Ectodermal cell (in vitro differentiated cells): ENCODE measurements around the gene DNM3.

Experiments
- H3K27ac ChIP-seq: 2 replicates; pipeline ENCODE4 v1.7.0; 2013; ENCODE audit warnings: mild to moderate bottlenecking, low read depth, low read length; ENCODE audit not compliant: insufficient read depth, poor library complexity, severe bottlenecking
- H3K27me3 ChIP-seq: 2 replicates; pipeline ENCODE4 v1.7.0; 2013; ENCODE audit warnings: mild to moderate bottlenecking, low read length; ENCODE audit not compliant: insufficient read depth, control insufficient read depth, poor library complexity, severe bottlenecking
- H3K36me3 ChIP-seq: one replicate; pipeline ENCODE4 v1.7.0; 2013; ENCODE audit warnings: low read length; ENCODE audit not compliant: control insufficient read depth, insufficient read depth
- H3K4me1 ChIP-seq: one replicate; pipeline ENCODE4 v1.7.0; 2013; ENCODE audit warnings: low read length; ENCODE audit not compliant: control insufficient read depth, insufficient read depth
- H3K4me3 ChIP-seq: 2 replicates; pipeline ENCODE4 v1.7.0; 2013; ENCODE audit warnings: low read depth, low read length, control low read depth; ENCODE audit not compliant: insufficient read depth
- H3K9me3 ChIP-seq: 2 replicates; pipeline ENCODE4 v1.7.0; 2013; ENCODE audit warnings: mild to moderate bottlenecking, low read length, moderate library complexity; ENCODE audit not compliant: control insufficient read depth
- WGBS, 2 experiments: methylation state at CpG; one replicate each; pipeline ENCODE4 v1.1.7; 2013; ENCODE audit warnings: missing lambda C conversion rate in 2 of 2; 5-methylcytosine and 5-hydroxymethylcytosine counted together

DNM3 gene

DNA sequence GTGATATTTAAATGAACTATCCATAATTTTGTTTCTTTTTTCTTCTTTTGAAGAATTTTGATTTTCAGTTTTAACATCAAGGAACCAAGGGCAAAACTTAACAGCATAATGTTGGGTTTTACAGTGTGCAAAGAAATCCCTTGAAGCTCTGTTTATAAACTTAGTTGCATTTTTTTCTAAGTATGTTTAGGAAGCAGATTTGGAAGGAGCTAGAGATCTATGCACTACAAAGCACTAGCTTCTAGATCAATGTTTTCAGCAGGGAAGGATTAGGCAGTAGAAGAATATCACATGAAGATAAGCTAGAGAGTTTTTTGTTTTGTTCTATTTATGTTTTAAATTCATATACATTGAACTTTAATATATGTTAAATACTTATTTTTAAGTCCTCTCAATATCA, 328.5 kb downstream of the DNM3 start:
- Histone ChIP-seq H3K9me3 (no peaks in the 10 kb centered on the region), H3K36me3 (no peaks in the 10 kb centered on the region), H3K27me3 (no peaks in the 10 kb centered on the region), H3K4me3 (no peak overlapping the region), H3K4me1 (no peaks in the 10 kb centered on the region), H3K27ac (no peak overlapping the region)

- H3K4me3 ChIP-seq = no peak overlapping the region
- 94 to 97% methylated on average over 5 of the region's 5 CpGs for WGBS, 2 experiments
- H3K4me1 ChIP-seq = no peaks in the 10 kb centered on the region
- H3K9me3 ChIP-seq = no peaks in the 10 kb centered on the region
- no peak overlapping the region for H3K27ac ChIP-seq
- H3K36me3 ChIP-seq = no peaks in the 10 kb centered on the region
- no peaks in the 10 kb centered on the region for H3K27me3 ChIP-seq
Measured at GRCh38 chr1:172172352-172172831, 331.1 kb downstream of the DNM3 start.

DNA sequence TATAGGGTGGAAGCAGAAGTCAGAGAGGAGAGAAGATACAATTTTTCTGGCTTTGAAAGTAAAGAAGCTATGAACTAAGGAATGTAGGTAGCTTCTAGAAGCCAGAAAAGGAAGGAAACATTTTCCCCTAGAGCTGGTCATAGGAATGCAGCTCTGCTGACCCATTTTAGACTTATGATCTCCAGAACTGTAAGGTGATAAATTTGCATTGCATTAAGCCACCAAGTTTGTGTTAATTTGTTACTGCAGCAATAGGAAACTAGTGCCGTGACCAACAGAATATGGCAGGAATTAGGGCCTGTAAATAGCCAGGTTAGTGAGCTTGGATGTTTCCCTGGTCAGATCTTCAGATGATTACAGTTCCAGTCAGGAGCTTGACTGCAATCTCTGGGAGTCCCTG, 334.9 kb downstream of the DNM3 start:
- H3K4me1 ChIP-seq = no peaks in the 10 kb centered on the region
- H3K4me3 ChIP-seq = no peak overlapping the region
- H3K27me3 ChIP-seq = no peaks in the 10 kb centered on the region
- 91 to 95% methylated on average over 1 of the region's 1 CpG for WGBS, 2 experiments
- H3K9me3 ChIP-seq = no peaks in the 10 kb centered on the region
- H3K36me3 ChIP-seq = no peaks in the 10 kb centered on the region
- no peak overlapping the region for H3K27ac ChIP-seq

GRCh38 chr1:172177849-172178248, 336.6 kb downstream of the DNM3 start:
- H3K27me3 ChIP-seq = no peaks in the 10 kb centered on the region
- no peaks in the 10 kb centered on the region for H3K4me1 ChIP-seq
- no peaks in the 10 kb centered on the region for H3K36me3 ChIP-seq
- H3K9me3 ChIP-seq = no peaks in the 10 kb centered on the region
- WGBS, 2 experiments = 100% methylated on average over 1 to 2 of the region's 2 CpGs
- no peak overlapping the region for H3K27ac ChIP-seq
- H3K4me3 ChIP-seq = no peak overlapping the region

DNA sequence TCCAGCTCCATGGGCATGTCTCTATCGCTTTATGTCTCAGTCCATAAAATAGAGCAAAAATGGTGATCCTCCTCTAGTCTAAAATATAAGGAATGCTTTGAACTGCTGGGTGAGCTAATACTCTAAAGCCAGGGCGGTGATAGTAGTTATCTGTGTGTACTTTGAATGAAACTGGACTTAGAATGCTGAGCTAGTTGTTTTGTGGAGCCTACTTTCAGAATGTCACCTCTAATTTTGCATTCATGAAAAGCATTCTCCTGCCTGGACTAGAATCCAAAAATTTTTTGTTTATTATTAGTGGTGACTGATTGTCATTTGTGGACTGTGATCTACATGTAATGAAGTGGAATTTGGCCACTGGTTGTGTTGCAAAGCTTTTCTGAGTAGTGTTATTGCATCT, 337.6 kb downstream of the DNM3 start:
- H3K27ac ChIP-seq = no peak overlapping the region
- no peaks in the 10 kb centered on the region for H3K36me3 ChIP-seq
- H3K27me3 ChIP-seq = no peaks in the 10 kb centered on the region
- H3K9me3 ChIP-seq = no peaks in the 10 kb centered on the region
- no peaks in the 10 kb centered on the region for H3K4me1 ChIP-seq
- WGBS, 2 experiments = 89% methylated on average over 2 of the region's 2 CpGs
- H3K4me3 ChIP-seq = no peak overlapping the region

DNA sequence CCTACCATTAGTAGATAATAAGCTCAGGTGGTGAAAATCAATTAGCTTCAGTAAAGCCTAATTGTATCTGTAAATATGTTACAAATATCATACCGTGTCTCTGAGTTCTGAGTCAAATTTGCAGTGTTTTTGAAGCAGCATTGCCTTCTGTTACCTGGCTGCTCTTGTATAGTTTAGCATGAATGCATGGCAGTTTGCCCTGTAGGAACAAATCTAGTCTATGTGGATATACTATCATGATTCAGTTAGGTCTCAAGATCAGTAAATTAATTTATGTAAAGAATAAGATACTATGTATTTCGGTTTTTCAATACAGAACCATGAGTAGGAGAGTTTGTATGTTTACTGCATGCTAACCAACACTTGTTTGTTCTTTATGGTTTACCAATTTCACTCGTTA, 338.6 kb downstream of the DNM3 start:
- no peaks in the 10 kb centered on the region for H3K9me3 ChIP-seq
- H3K27ac ChIP-seq = no peak overlapping the region
- H3K36me3 ChIP-seq = no peaks in the 10 kb centered on the region
- no peaks in the 10 kb centered on the region for H3K27me3 ChIP-seq
- no peaks in the 10 kb centered on the region for H3K4me1 ChIP-seq
- WGBS, 2 experiments = 93 to 97% methylated on average over 3 of the region's 3 CpGs
- H3K4me3 ChIP-seq = no peak overlapping the region

GRCh38 chr1:172180501-172181285, 339.4 kb downstream of the DNM3 start:
- Histone ChIP-seq H3K36me3 (no peaks in the 10 kb centered on the region), H3K4me3 (no peak overlapping the region), H3K4me1 (no peaks in the 10 kb centered on the region), H3K27me3 (no peaks in the 10 kb centered on the region), H3K9me3 (no peaks in the 10 kb centered on the region), H3K27ac (no peak overlapping the region)
- WGBS, 2 experiments = 91% methylated on average over 4 of the region's 4 CpGs

GRCh38 chr1:172184506-172185191, 343.4 kb downstream of the DNM3 start:
- Histone ChIP-seq H3K27ac (no peak overlapping the region), H3K4me1 (no peaks in the 10 kb centered on the region), H3K36me3 (no peaks in the 10 kb centered on the region), H3K4me3 (no peak overlapping the region), H3K9me3 (no peaks in the 10 kb centered on the region), H3K27me3 (no peaks in the 10 kb centered on the region)
- 88 to 93% methylated on average over 4 of the region's 4 CpGs for WGBS, 2 experiments

- H3K36me3 ChIP-seq = no peaks in the 10 kb centered on the region
- H3K9me3 ChIP-seq = no peaks in the 10 kb centered on the region
- no peaks in the 10 kb centered on the region for H3K27me3 ChIP-seq
- H3K4me1 ChIP-seq = no peaks in the 10 kb centered on the region
- no peak overlapping the region for H3K4me3 ChIP-seq
- H3K27ac ChIP-seq = no peak overlapping the region
Measured at GRCh38 chr1:172185211-172185610, 343.9 kb downstream of the DNM3 start.

- Histone ChIP-seq H3K4me3 (no peak overlapping the region), H3K27me3 (no peaks in the 10 kb centered on the region), H3K27ac (no peak overlapping the region), H3K9me3 (no peaks in the 10 kb centered on the region), H3K4me1 (no peaks in the 10 kb centered on the region), H3K36me3 (no peaks in the 10 kb centered on the region)
- WGBS, 2 experiments = 98 to 99% methylated on average over 3 of the region's 3 CpGs
Measured at GRCh38 chr1:172185996-172186395, 344.7 kb downstream of the DNM3 start.
